Endodermal cell (in vitro differentiated cells): ENCODE results near the gene DZIP1. TPM values are rescaled to one million over a fixed set of nuclear protein-coding genes. Genes with fewer than 3 reads are reported as not detected.
A peak's percentile ranks its signal among the peaks of the same experiment; 100 is the strongest.

ENCODE experiments used
- DNase-seq: peaks from one replicate; pipeline ENCODE4 v3.0.0-alpha.2; 2017
- H3K27ac ChIP-seq: 2 replicates; pipeline ENCODE4 v1.5.1; 2013; ENCODE audit warnings: mild to moderate bottlenecking, low read depth, low read length, moderate library complexity
- H3K27me3 ChIP-seq: 2 replicates; pipeline ENCODE4 v1.6.1; 2013; ENCODE audit warnings: mild to moderate bottlenecking, low read length, moderate library complexity; ENCODE audit not compliant: insufficient read depth, control insufficient read depth, poor library complexity, severe bottlenecking
- H3K36me3 ChIP-seq: 2 replicates; pipeline ENCODE4 v1.7.0; 2013; ENCODE audit warnings: mild to moderate bottlenecking, low read length, moderate library complexity; ENCODE audit not compliant: control insufficient read depth, insufficient read depth
- H3K4me1 ChIP-seq: one replicate; pipeline ENCODE4 v1.7.0; 2013; ENCODE audit warnings: low read length; ENCODE audit not compliant: control insufficient read depth, insufficient read depth
- H3K4me3 ChIP-seq: 2 replicates; pipeline ENCODE4 v1.5.1; 2013; ENCODE audit warnings: mild to moderate bottlenecking, low read length, moderate library complexity
- H3K9ac ChIP-seq: 2 replicates; pipeline ENCODE4 v1.6.1; 2013; ENCODE audit warnings: mild to moderate bottlenecking, low read length, moderate library complexity; ENCODE audit not compliant: poor library complexity, severe bottlenecking; ENCODE audit errors: extremely low read depth
- H3K9me3 ChIP-seq: 2 replicates; pipeline ENCODE4 v1.6.1; 2013; ENCODE audit warnings: mild to moderate bottlenecking, low read length, moderate library complexity; ENCODE audit not compliant: control insufficient read depth
- H3K27ac Mint-ChIP-seq: 2 replicates; pipeline ENCODE4 v1.8.0; 2020; ENCODE audit warnings: mixed read lengths
- H3K27me3 Mint-ChIP-seq: 2 replicates; pipeline ENCODE4 v1.8.0; 2021; ENCODE audit warnings: mild to moderate bottlenecking, mixed read lengths; ENCODE audit not compliant: insufficient read depth
- H3K36me3 Mint-ChIP-seq: 2 replicates; pipeline ENCODE4 v1.8.0; 2020; ENCODE audit warnings: low read depth, mixed read lengths
- H3K4me1 Mint-ChIP-seq: 2 replicates; pipeline ENCODE4 v1.8.0; 2020; ENCODE audit warnings: mixed read lengths
- H3K4me3 Mint-ChIP-seq: 2 replicates; pipeline ENCODE4 v1.8.0; 2020; ENCODE audit warnings: mild to moderate bottlenecking, moderate library complexity, mixed read lengths
- H3K9me3 Mint-ChIP-seq: 2 replicates; pipeline ENCODE4 v1.8.0; 2020; ENCODE audit warnings: mild to moderate bottlenecking, mixed read lengths
- CTCF ChIP-seq: fragments of 200-600 bp; sonication (generic); conservative IDR thresholded peaks from 2 replicates; pipeline ENCODE4 v1.5.0; 2021; ENCODE audit warnings: antibody characterized with exemption, mild to moderate bottlenecking
- WGBS, 2 experiments: methylation state at CpG; one replicate each; pipeline versions ENCODE4 v1.1.5 to v1.1.7; 2013; ENCODE audit warnings: missing lambda C conversion rate in 2 of 2, mixed read lengths in 1 of 2; ENCODE audit not compliant: insufficient coverage in 1 of 2, insufficient read length in 1 of 2; 5-methylcytosine and 5-hydroxymethylcytosine counted together
- total RNA-seq, 2 donors: library from RNA; stranded (reverse); fragmentation: NEBNext Ultra II Directional in 1 of 2; extraction: Animal tissue kit (Norgen Biotek cat#: 25700) in 1 of 2; gene quantifications; 2 replicates in 1 of 2; 3 replicates in 1 of 2; pipeline ENCODE4 v1.2.1, GENCODE V29; 2021

DZIP1 gene
- total RNA-seq, 2 donors from 2014 or later: 36.2 to 59.9 TPM

GRCh38 chr13:95536632-95537241, 107.8 kb downstream of the DZIP1 start:
- no peaks in the 10 kb centered on the region for H3K4me1 ChIP-seq
- Mint-ChIP-seq H3K9me3 (no peaks in the 10 kb centered on the region), H3K36me3 (no peaks in the 10 kb centered on the region), H3K4me1 (peaks cover 4% of the 10 kb centered on the region), H3K27ac (no peak overlapping the region), H3K27me3 (no peaks in the 10 kb centered on the region), H3K4me3 (no peak overlapping the region)
- H3K9me3 ChIP-seq: no peaks in the 10 kb centered on the region
- TF ChIP-seq CTCF: peak; percentile 57
- WGBS, 2 experiments: 48 to 67% methylated on average over 3 to 6 of the region's 6 CpGs
- no peak overlapping the region for H3K9ac ChIP-seq
- H3K4me3 ChIP-seq: no peak overlapping the region
- no peaks in the 10 kb centered on the region for H3K27me3 ChIP-seq
- H3K36me3 ChIP-seq: no peaks in the 10 kb centered on the region
- H3K27ac ChIP-seq: no peak overlapping the region
- DNase-seq: no peak

GRCh38 chr13:95535243-95535642, 109.3 kb downstream of the DZIP1 start:
- H3K4me3 ChIP-seq: no peak overlapping the region

GRCh38 chr13:95533545-95534160, 110.9 kb downstream of the DZIP1 start:
- no peak overlapping the region for H3K9ac ChIP-seq
- H3K4me3 ChIP-seq: no peak overlapping the region
- Mint-ChIP-seq H3K27ac (peak overlapping the region; percentile 61), H3K27me3 (no peaks in the 10 kb centered on the region), H3K4me1 (peaks cover 4% of the 10 kb centered on the region), H3K4me3 (no peak overlapping the region), H3K36me3 (no peaks in the 10 kb centered on the region), H3K9me3 (no peaks in the 10 kb centered on the region)
- H3K4me1 ChIP-seq: no peaks in the 10 kb centered on the region
- H3K27ac ChIP-seq: no peak overlapping the region
- peak; percentile 80 for DNase-seq
- H3K27me3 ChIP-seq: no peaks in the 10 kb centered on the region
- H3K9me3 ChIP-seq: no peaks in the 10 kb centered on the region
- TF ChIP-seq CTCF: peak; percentile 18
- no peaks in the 10 kb centered on the region for H3K36me3 ChIP-seq
- WGBS, 2 experiments: 74 to 77% methylated on average over 2 to 7 of the region's 7 CpGs

More at GRCh38 chr13:95535243-95535642, 109.3 kb downstream of the DZIP1 start:
- Histone ChIP-seq H3K27me3 (no peaks in the 10 kb centered on the region), H3K9me3 (no peaks in the 10 kb centered on the region), H3K27ac (no peak overlapping the region), H3K36me3 (no peaks in the 10 kb centered on the region), H3K4me1 (no peaks in the 10 kb centered on the region), H3K9ac (no peak overlapping the region)
- Mint-ChIP-seq H3K9me3 (no peaks in the 10 kb centered on the region), H3K36me3 (no peaks in the 10 kb centered on the region), H3K27ac (no peak overlapping the region), H3K4me1 (peaks cover 4% of the 10 kb centered on the region), H3K27me3 (no peaks in the 10 kb centered on the region), H3K4me3 (no peak overlapping the region)
- DNase-seq: no peak
- WGBS, 2 experiments: 96 to 97% methylated on average over 3 of the region's 3 CpGs
- no peak for TF ChIP-seq CTCF
